SK-N-MC (cell line): Measurements from ENCODE around the gene VPS37C.
A peak's percentile ranks its signal among the peaks of the same experiment; 100 is the strongest.
"Not testable (repeated sequence)": the region's sequence is repeated elsewhere in the genome, so short reads cannot be mapped to it uniquely, and the experiment has no call there.

Experiments
- DNase-seq: peaks from one replicate; pipeline ENCODE4 v3.0.0-alpha.2; 2011; ENCODE audit warnings: low read depth, low spot score
- H3K27ac ChIP-seq: fragments of 200-600 bp; sonication (generic); 2 replicates; pipeline ENCODE4 v1.5.1; 2016; ENCODE audit warnings: mixed run types
- H3K36me3 ChIP-seq: fragments of 200-600 bp; sonication (generic); 2 replicates; pipeline ENCODE4 v1.6.1; 2017; ENCODE audit warnings: antibody characterized with exemption, low read length, mixed read lengths; ENCODE audit not compliant: insufficient read depth
- H3K4me3 ChIP-seq: fragments of 200-600 bp; sonication (generic); 2 replicates; pipeline ENCODE4 v1.5.1; 2016
- H3K9ac ChIP-seq: fragments of 200-600 bp; sonication (generic); 2 replicates; pipeline ENCODE4 v1.8.0; 2017; ENCODE audit warnings: mixed run types, mixed read lengths; ENCODE audit not compliant: insufficient read length
- H3K9me3 ChIP-seq: fragments of 200-600 bp; sonication (generic); 2 replicates; pipeline ENCODE4 v1.6.1; 2017; ENCODE audit warnings: low read depth, mild to moderate bottlenecking, antibody characterized with exemption, low read length, moderate library complexity, mixed read lengths
- EZH2 ChIP-seq: fragments of 200-600 bp; sonication (generic); IDR thresholded peaks from one replicate; pipeline ENCODE4 v1.6.1; 2017; ENCODE audit warnings: antibody characterized with exemption
- FOXP2 ChIP-seq: optimal IDR thresholded peaks from 2 replicates; pipeline ENCODE3; 2011; ENCODE audit warnings: mild to moderate bottlenecking, moderate library complexity; ENCODE audit not compliant: insufficient read depth; ENCODE audit errors: extremely low read length, control extremely low read depth
- POLR2AphosphoS5 ChIP-seq: IDR thresholded peaks from 2 replicates; pipeline ENCODE4 v1.6.1; 2012; ENCODE audit warnings: mild to moderate bottlenecking, low read depth, low read length, borderline replicate concordance

Gene VPS37C

GRCh38 chr11:61161190-61162091 is at the start of gene VPS37C:
Gene VPS37C (minus strand): TSS chr11:61161426. CDS start chr11:61138829, 22,597 bp downstream.
- peak; percentile 96 for TF ChIP-seq POLR2AphosphoS5
- TF ChIP-seq FOXP2: no peak
- TF ChIP-seq EZH2: no peak
- no peak for DNase-seq
- Histone ChIP-seq H3K36me3 (peaks cover 13% of the 10 kb centered on the region), H3K9me3 (no peaks in the 10 kb centered on the region), H3K9ac (peak within 1 kb of the TSS; percentile 91), H3K4me3 (peak within 1 kb of the TSS; percentile 94), H3K27ac (peak within 1 kb of the TSS; percentile 87)

DNA sequence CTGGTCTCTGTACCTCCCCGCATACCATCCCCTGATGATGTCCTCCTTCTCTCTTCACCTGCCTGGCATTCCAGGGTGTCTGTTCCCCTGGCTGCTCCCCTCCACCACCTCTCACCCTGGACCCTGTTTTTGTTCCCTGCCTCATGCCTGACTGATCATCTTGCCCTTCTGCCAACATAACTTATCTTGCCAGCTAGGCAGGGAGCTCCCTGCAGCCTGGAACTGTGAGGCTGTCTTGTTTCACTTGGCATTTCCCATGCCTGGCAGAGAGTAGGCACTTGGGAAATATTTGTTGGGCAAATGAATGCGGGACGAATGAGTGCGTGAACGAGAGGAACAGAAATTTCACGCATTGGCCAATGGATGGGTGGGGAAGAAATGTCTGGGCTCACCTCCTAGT is 49.4 kb upstream of the VPS37C start:
- not testable (repeated sequence) for H3K9me3 ChIP-seq, H3K9ac ChIP-seq, H3K36me3 ChIP-seq, H3K27ac ChIP-seq, H3K4me3 ChIP-seq, DNase-seq

DNA sequence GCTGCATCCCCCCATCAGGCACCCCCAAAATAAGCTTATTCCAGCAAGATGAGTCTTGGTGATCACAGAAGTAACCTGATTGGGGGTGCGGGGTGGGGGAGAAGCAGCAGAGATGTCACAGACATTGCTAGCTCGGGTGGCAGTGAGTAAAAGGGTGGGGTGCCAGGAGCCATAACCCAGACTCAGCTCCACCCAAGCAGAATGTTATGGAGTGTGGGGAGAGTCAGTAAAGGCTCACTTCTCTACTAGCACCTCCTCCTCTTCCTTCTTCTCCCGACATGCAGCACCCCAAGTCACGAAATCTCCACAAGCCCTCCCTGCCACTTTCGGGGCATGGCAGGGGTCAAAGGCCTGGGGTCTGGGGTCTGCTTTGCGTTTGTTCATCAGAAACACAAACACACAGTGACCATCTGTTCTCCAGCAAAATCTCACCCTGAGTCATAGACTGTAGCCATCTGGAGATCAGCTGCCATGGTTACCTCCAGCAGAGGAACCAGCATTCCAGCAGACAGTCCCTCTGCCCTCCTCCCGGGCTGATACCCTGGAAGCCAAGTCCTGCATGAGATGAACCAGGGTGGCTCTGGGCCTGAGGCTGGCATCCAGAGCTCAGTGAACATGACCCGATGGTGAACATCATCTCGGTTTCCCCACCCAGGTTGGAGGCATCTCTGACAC is 46.5 kb upstream of the VPS37C start:
- not testable (repeated sequence) for H3K27ac ChIP-seq, H3K4me3 ChIP-seq, H3K9ac ChIP-seq, DNase-seq, H3K9me3 ChIP-seq, H3K36me3 ChIP-seq

GRCh38 chr11:61204502-61205059 is 43.4 kb upstream of the VPS37C start:
- not testable (repeated sequence) for H3K27ac ChIP-seq, H3K9ac ChIP-seq, H3K36me3 ChIP-seq, H3K9me3 ChIP-seq, H3K4me3 ChIP-seq, DNase-seq

- not testable (repeated sequence) for H3K4me3 ChIP-seq, H3K9me3 ChIP-seq, H3K36me3 ChIP-seq, H3K9ac ChIP-seq, DNase-seq, H3K27ac ChIP-seq
Measured at GRCh38 chr11:61203873-61204272, 42.6 kb upstream of the VPS37C start.

DNA sequence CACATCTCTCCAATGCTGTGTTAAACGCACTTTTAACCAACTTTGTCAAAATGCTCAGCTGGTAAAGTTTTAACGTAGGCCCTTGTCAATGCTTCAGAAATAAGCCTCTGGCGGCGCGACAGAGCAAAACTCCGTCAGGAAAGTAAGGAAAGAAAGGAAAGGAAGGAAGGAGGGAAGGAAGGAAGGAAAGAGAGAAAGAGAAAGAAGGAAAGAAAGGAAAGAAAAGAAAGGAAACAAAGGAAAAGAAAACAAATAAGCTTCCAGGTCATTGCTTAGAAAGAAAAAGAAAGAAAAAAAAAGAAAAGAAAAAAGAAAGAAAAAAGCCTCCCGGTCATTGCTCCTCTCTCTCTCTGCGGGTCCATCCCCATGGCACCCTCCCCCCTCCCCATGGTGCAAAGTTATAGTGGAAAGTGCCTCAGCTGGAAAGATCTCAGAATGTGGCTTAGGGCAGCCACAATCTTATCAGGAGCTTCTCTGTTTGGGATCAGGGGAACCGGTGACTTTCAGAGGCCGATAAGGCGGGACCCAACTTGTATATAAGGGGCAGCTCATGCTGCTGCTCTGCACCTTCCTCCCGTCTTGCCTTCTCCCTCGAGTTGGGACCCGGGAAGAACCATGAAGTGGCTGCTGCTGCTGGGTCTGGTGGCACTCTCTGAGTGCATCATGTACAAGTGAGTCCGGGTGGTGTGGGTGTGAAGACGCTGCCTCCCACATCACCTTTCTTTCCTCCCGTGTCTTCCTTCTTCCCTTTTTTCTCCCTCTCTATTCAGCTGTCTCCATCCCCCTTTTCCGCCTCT is 41.9 kb upstream of the VPS37C start, which contains the start of gene PGA3:
Gene PGA3, plus strand, starts transcription at position 566 of the 797 bp plus-strand sequence. Its CDS starts 50 bp downstream, at position 616.
- DNase-seq, H3K9ac ChIP-seq, H3K9me3 ChIP-seq, H3K27ac ChIP-seq, H3K4me3 ChIP-seq, H3K36me3 ChIP-seq: not testable (repeated sequence)

DNA sequence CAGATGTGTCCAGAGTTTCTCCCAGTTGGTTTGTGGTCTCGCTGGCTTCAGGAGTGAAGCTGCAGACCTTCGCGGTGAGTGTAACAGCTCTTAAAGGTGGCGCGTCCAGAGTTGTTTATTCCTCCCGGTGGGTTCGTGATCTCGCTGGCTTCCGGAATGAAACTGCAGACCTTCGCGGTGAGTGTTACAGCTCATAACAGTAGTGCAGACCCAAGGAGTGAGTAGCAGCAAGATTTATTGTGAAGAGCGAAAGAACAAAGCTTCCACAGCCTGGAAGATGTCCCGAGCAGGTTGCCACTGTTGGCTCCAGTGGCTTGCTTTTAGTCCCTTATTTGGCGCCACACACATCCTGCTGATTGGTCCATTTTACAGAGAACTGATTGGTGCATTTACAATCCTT is 40.2 kb upstream of the VPS37C start:
- DNase-seq: no peak
- TF ChIP-seq FOXP2 (no peak), EZH2 (no peak), POLR2AphosphoS5 (no peak)
- Histone ChIP-seq H3K36me3 (no peaks in the 10 kb centered on the region), H3K9ac (no peak overlapping the region), H3K27ac (no peak overlapping the region), H3K9me3 (no peaks in the 10 kb centered on the region), H3K4me3 (no peak overlapping the region)

- no peak for DNase-seq
- TF ChIP-seq EZH2 (no peak), POLR2AphosphoS5 (no peak), FOXP2 (no peak)
- H3K9me3 ChIP-seq: no peaks in the 10 kb centered on the region
- no peak overlapping the region for H3K4me3 ChIP-seq
- no peak overlapping the region for H3K27ac ChIP-seq
- H3K36me3 ChIP-seq: no peaks in the 10 kb centered on the region
- H3K9ac ChIP-seq: no peak overlapping the region
Measured at GRCh38 chr11:61198948-61199523, 37.8 kb upstream of the VPS37C start.
